Occipital lobe (tissue), 2 donors: ENCODE data around the gene SCAANT1. TPM values are rescaled to one million over a fixed set of nuclear protein-coding genes. Genes with fewer than 3 reads are reported as not detected.
A peak's percentile ranks its signal among the peaks of the same experiment; 100 is the strongest.

ENCODE experiments used
- DNase-seq: peaks from one replicate; lab custom pipeline; 2025; lab: John Stamatoyannopoulos, UW
- total RNA-seq: library from RNA; depleted of rRNA; stranded (reverse); fragments of >200 nt; gene quantifications from one replicate; pipeline ENCODE4 v1.2.3, GENCODE V29; 2014

SCAANT1 gene
- total RNA-seq, 1 donor from 2014 or later: not detected

DNA sequence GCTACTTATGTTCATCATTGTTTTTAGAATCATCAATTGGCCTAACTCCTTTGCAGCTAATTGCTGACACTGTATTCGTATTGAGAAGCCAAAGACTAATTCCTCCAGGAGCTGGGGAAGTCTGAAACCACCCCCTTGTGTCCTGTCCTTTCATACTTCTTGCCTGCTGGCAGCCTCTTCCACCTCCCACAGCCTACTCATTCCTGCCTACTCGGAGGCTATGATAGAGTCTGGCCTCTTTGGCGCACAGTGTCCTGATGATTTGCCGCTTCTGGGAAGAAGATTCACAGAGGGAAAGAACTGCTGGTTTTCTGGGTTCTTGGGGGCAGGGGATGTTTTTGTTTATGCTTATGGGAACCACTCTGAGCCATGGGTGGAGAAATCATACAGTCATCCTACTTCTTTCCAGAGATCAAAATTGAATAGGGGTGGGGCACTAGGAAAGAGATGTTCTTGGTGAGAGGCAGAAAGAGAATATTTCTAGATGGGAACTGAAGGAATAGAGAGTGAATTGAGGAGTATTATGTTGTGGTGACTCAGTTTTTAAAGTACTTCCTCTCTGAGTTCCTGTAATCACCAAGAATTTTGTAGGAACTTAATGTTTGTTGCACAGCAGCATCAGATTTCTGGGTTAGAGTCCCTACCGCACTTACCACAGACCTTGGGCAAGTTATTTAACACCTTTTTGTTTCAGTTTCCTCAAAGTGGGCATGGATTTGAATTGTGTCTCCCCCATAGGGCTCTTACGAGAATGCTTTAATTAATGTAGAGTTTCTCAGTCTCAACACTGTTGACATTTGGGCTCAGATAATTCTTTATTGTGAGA lies 22.1 kb upstream of the SCAANT1 start:
- DNase-seq: peak; percentile 41

DNA sequence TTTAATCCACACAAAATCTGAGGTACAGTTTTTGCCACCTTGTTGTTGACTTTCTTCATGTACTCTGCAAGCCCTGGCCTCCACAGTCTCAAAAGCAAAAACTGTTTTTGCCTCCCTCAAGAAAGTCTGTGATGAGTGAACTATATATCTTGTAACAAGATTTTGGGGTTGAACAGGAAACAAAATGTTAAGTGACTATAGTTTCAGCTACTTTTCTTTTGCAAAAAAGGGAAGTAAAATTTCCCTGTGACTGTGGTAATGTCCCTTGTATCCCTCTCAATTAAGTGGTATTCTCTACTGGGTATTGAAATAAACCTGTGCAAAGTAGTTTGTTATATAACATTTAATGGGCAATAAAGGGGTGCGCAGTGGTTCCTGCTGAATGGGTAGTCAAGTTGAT lies 21.3 kb upstream of the SCAANT1 start:
- no peak for DNase-seq

DNA sequence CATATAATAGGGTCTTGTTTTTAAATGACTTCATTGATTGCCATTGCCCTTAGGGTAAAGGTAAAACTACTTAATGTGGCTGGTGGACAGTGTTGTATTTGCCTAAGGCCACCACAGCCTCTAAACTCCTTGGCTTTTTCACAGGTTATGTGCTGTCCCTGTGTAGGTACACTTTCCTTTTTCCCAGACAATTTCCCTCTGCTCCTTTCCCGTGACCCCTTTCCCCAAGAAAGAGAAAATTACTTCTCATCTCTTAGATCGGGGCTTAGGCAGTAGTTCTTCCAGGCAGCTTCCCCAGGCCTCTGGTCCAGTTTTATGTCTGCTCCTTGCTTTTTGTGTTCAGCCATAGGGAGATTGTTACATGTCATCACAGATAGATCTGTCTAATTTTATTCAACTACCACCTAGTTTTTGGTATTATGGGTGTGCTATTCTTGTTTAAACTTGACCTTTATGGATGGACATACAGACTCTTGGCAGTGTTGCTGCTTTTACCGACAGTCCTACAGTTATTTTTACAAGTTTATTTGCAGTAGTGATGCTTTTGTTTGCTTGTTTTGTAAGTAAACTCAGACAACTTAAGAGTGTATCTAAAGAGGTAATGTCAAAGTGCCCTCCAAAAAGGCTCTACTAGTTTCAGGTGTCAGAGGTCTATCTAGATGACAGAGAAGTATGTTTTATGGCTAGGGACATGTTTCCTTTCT lies 20.5 kb upstream of the SCAANT1 start:
- no peak for DNase-seq

DNA sequence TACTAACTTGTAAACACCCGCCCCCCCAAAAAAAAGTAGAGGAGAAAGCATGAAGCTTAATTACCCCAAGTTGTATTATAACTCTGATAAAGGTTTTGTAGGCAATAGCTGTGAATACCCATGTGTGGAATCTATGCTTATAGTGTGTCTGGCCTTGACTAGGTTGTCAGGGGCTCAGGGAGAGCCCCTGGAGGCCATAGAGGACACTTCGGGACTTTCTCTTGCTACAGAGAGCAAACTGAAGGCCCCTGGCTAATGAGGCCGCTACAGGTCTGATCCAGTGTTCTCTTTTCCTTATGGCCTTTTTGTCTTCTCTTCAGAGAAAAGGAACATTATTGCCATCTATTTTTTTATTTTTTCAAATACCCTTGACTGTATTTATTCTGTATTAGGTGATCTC lies 19.1 kb upstream of the SCAANT1 start:
- DNase-seq: no peak

DNA sequence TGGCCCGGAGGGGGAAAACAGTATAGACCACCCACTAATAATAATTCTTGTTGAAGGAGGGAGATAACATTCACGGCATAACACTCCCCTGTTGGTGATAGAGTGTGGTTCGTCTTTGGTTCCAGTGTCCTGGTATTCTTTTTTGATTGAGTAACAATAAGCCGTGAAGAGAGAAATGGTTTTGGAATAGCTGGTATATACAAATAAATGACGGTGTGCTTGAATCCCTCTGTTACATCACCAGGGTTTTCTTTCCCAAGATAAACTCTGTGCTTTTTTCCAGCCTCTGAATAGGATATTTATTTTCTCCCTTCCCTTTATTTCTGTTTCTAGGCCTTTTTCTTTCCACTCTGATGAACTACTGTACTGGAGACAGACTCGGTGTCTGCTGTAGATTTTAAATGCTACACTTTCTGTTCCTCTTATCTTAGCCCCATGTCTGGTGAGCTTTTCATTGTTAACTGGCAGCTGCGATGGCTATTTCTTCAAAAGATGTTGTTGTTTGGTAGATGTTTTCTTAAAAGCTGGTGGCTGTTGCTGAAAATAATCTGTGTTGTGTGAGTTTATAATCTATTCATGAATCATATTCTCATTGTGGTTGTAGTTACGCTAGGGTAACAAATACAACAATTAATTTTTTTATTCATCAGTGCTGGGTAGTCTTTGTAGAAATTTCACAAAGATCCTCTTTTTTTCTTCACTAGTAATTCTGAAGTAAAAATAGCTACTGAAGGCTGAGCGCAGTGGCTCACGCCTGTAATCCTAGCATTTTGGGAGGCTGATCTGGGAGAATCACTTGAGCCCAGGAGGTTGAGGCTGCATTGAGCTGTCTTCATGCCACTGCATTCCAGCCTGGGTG lies 15.5 kb upstream of the SCAANT1 start:
- no peak for DNase-seq

DNA sequence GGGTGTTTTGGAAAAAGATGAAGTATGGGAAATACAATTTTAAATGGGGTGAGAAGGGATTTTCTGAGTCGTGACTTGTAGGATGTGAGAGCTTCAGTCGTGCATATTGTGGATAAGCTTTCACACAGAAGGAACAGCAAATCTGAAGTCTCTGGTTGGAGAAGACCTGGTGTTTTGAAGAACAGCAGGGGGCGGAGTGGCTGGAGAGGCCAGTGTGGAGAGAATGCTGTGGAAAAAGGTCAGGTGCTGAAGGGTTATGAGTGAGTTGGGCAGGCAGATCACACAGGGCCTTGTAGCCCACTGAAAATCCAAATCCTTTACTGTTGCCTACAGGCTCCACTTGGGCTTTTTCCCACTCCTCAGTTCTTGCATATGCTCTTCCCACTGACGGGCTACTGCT lies 14.1 kb upstream of the SCAANT1 start:
- DNase-seq: no peak

DNA sequence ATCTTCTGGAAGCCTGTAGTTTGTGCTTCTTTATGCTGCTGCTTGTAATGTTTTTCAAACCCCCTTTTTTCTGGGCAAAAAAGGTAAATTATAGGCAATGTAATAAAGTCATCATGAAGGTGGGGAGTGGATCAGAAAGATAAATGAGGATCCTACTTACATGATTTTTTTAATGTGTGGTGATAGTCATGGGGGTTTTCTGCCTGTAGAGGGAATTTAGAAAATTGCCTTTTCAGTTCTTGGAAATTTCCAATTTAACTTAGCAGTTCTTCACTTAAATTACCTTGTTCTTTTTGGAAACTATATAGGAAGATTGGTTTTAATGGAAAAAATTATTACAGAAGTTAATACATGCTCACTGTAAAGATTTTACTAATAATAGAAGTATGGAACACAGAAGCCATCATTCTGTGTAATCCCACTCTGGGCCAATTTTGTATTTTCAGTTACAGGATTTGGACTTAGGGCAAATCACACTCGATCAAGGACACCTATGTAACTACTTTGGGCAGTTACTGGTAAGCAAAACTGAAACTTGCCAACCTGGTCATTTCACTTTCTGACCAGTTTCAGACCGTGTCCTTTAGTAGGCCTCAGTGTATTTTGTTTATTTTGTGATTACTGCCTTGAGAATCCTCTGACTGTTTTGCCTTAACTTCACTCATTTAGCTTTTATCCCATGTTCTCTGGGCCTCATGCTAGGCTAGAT lies 10.5 kb upstream of the SCAANT1 start:
- no peak for DNase-seq

DNA sequence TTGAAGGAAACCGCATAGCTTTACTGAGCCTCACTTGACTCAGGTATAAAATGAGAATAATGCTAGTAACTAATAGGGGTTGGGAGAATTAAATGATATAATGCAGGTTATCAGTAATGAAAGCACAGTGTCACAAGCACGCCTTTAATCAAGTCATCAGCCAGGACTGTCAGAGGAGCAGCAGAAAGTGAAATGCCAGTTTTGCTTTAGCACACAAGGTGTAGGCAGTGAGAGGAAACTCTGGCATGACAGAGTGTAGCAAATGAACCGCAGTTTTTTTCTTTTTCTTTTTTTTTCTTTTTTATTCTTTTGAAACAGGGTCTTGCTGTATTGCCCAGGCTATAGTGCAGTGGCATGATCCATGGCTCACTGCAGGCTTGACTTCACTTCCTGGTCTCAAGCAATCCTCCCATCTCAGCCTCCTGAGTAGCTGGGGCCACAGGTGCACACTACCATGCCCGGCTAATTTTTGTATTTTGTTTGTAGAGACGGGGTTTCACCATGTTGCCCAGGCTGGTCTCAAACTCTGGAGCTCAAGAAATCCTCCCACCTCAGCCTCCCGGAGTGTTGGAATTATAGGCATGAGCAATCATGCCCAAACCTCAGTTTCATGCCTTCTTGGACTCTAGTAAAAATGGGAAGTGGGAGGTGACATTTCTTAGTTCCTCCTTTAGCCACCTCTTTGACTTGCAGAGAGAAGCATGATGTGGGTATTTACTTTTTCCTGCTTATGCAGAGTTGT lies 9.7 kb upstream of the SCAANT1 start:
- no peak for DNase-seq

DNA sequence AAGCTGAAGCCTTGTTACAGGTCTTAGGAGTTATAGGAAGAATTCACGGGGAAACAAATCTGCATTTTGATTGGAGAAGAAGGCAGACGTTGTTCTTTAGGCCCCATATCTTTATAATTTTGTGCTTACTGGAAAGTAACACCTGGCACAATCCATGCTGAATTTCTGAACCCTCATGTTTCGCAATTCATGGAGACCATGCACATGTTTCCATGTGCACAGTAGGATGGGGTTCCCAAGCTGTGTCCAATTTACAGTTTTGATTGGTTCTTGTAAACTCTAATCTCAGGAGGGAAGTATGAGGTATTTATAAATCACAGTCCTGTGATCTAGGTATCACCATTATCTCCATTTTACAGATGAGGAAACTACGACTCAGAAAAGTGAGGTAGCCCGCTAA lies 7.8 kb upstream of the SCAANT1 start:
- DNase-seq: no peak

DNA sequence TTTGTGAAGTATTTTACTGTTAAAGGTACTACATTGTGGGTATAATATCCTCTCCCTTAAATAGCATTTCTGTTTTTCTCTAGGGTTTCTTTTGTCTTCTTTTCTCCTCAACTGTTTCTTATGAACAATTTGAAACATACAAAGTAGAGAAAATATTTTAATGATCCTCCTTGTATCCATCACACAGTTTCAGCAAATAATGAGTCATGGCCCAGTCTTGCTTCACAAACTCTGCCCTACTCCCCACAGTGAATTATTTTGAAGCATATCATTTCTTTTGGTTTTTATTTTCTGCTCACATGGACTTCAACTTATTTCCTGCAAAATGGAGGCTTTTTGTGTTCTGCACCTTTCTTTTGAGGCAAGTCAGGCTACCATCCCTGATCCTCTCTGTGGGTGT lies 6.1 kb upstream of the SCAANT1 start:
- DNase-seq: no peak

DNA sequence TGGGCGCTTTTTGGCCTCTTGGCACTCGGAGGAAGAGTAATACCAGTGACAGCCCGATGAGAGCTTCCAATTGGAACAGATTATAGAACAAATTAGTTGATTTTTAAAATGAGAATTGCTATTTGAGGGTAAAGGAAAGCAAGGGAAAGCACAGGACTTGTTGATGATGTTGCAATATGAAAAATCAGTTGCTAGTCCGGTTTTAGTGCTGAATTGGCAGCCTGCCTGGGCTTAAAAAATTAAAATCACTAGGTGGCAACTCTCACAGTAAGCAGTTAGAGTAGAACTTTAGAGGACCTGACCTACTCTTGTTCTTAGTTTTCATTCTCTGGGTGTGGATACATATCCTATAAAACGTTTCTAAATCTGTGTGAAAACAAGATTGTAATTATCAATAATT lies 2.1 kb upstream of the SCAANT1 start:
- DNase-seq: no peak

DNA sequence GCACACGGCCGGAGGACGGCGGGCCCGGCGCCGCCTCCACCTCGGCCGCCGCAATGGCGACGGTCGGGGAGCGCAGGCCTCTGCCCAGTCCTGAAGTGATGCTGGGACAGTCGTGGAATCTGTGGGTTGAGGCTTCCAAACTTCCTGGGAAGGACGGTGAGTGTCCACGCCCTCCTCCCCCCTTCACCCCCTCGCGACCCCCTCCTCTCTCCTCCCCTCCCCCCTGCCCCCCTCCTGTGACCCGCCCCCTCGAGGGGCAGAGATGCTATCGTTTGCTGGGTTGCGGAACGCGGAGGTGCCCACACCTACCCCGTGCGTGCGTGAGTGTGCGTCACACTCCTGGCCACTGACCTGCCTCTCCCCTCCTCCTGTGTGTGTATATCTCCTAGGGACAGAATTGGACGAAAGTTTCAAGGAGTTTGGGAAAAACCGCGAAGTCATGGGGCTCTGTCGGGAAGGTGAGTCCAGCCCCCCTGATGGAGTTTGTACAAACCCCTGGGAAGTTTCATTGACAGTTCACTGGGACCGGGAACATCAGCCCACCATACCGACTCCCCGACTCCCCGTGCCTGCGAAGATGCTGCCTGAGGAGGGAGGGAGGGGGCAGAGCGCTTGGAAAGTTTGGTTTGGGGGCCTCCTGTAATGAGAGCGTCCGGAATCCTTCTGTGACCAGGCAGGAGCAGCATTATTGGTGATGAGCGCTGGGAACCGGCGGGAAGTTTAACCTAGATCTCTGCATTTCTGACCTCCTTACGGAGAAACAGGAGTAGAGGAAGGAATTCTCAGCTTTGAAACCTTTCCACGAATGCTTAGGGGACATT lies 795 bp upstream of the SCAANT1 start:
- DNase-seq: peak; percentile 51

DNA sequence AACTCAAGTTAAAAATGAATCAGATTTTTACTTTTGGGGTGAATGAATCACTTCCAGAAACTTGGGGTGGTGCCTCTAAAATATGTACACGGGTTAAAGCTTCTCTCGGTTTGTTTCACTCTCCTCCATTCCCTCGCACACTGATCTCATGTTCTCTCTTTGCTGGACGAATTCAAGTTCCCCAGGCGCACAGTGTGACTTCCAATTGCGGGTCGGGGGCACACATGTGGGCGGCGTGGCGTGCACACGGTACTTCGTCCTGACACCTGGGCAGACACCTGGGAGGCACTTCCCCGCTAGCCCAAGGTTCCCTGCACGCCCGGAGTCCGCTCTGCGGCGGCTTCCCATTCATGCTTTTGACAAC lies 692 bp downstream of the SCAANT1 start:
- DNase-seq: no peak

DNA sequence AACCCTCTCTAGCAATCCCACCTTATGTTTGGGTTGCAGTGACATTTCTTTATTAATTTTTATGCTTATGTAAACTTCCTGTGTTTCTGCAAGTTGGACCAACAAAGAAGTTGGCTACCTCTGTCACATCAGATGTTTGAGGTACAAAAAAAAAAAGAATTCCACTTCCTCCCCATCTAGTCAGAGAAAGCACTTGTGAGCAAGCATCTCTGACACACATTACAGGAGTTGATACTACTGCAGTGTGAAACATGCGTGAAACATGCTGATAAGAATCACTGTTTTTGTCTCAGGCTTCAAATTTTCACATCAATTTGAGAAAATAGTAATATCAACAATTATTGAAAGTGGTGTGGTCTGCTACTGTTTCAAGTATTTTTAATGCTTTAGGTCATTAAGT lies 1.3 kb downstream of the SCAANT1 start:
- DNase-seq: no peak

DNA sequence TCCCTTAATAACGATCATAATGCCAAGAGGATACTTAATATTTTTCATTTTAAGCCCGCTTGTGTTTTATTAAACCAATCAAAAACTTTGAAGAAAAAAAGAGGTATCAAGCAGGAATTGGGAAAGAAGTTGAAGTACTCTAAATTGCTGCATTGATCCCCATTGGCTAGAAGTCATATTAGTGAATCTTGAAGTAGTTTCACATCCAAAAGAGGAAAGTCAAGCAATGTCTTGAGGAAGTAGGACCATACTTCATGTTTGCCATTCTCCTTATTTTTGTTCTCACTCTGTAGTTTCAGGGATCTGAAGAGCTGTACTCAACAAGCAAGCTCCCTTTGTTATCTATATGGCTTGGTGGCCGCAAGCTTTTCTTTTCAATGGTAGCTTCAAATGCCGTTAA lies 2.2 kb downstream of the SCAANT1 start:
- DNase-seq: no peak

DNA sequence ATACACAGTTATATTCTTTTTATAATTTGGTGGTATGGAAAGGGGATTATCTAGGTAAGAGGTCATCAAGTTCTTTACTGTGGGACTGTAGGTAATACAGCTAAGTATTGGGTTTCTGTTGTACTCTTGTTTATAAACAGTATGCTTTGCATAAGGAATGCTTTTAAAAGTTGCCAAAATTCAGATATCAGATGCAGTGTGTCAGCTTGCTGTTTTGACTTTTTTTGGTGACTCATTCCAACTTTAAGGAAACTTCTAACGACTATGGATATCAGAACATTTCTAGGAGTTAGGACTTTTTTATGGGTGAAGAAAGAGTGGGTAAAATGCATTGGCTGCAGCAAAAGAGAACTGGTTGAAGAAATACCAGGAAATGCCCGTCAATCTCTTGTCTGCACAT lies 2.8 kb downstream of the SCAANT1 start:
- no peak for DNase-seq

DNA sequence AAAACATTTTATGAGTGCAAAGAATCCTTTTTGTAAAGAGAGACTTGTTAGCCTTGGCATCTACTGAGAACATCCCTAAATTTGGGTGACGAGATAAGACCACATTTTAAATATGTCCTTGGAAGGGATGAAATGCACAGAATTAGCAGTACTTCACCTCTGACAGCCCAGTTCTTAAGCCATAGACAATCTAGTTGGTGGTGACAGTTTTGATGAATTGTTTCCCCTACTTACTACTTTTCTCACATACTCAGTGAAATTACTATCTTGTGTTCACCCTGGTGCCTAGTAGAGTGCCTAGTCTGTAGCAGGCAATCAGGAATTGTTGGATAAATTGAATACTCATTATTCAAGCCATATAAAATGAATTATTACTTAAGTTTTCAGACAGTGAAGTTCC lies 3.4 kb downstream of the SCAANT1 start:
- DNase-seq: no peak

DNA sequence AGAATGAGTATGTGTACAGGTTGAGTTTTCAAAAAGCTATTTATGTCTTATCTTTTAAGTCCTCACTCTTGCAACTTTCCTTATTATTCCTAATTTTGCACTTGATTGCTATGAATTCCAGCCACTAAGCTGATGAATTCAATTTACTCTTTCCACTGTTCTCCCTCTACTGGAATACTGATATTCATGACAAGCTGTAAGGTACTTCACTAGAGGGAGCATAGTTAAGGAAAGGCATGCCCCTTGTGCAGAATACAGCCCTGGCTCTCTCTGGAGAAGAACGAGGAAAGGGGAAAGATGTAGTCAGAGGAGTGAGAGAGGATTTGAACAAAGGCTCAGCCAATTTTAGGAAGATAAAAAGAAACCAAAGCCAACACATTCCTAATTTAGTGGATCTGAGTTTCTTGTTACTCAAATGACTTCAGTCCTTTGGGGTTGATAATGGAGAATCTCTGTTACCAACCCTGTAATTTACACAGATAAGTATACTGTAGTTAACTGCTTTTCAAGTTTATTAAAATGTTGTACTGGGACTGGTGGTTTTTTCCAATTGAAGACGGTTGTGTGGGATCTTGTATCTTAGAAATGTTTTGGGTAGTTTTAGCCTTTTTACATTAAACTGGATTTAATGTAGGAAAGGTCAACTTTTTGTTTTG lies 4.0 kb downstream of the SCAANT1 start:
- no peak for DNase-seq
